H1 (cell line): ENCODE results near the gene ENPP1. TPM values are rescaled to one million over a fixed set of nuclear protein-coding genes. Genes with fewer than 3 reads are reported as not detected.

ENCODE experiments used
- CTCF ChIA-PET: fragments of 300-600 bp; sonication (Branson Sonifier 250); formaldehyde crosslinking; loops from one replicate; lab custom pipeline; 2021; ENCODE audit not compliant: partially characterized antibody; lab: Charles Lee
- POLR2A ChIA-PET: fragments of 300-600 bp; sonication (Branson Sonifier 250); formaldehyde crosslinking; loops from one replicate; lab custom pipeline; 2021; ENCODE audit warnings: inconsistent platforms; ENCODE audit not compliant: partially characterized antibody; lab: Charles Lee
- DNase-seq, 2 experiments: peaks; one replicate each; pipeline versions ENCODE4 v3.0.0 to v3.0.0-alpha.2; 2010 to 2022; ENCODE audit warnings: low spot score in 2 of 2, low read depth in 1 of 2, mixed read lengths in 1 of 2
- FAIRE-seq: peaks from 2 replicates; lab custom pipeline; 2011; peaks lifted over from hg19 to GRCh38; lab: Jason Lieb, UNC
- H2AFZ ChIP-seq: 2 replicates; pipeline ENCODE4 v1.8.1; 2012; ENCODE audit warnings: low read length, inconsistent platforms
- H2AK5ac ChIP-seq: 2 replicates; pipeline ENCODE4 v1.6.1; 2013; ENCODE audit warnings: low read depth, low read length
- H2BK120ac ChIP-seq: replicated peaks from 2 replicates; pipeline ENCODE3; 2013; ENCODE audit warnings: low read depth, low read length, inconsistent platforms
- H2BK12ac ChIP-seq: 2 replicates; pipeline ENCODE4 v1.6.1; 2013; ENCODE audit warnings: low read depth, low read length
- H2BK15ac ChIP-seq: 2 replicates; pipeline ENCODE4 v1.6.1; 2013; ENCODE audit warnings: low read length
- H2BK20ac ChIP-seq: 2 replicates; pipeline ENCODE4 v1.6.1; 2013; ENCODE audit warnings: low read length
- H2BK5ac ChIP-seq: 2 replicates; pipeline ENCODE4 v1.6.1; 2013; ENCODE audit warnings: low read depth, low read length
- H3K14ac ChIP-seq: 2 replicates; pipeline ENCODE4 v1.6.1; 2013; ENCODE audit warnings: inconsistent platforms; ENCODE audit not compliant: insufficient read length
- H3K18ac ChIP-seq: 2 replicates; pipeline ENCODE4 v1.6.1; 2013; ENCODE audit warnings: low read length; ENCODE audit errors: extremely low read depth
- H3K23ac ChIP-seq: 2 replicates; pipeline ENCODE4 v1.6.1; 2013; ENCODE audit warnings: inconsistent platforms; ENCODE audit not compliant: insufficient read length
- H3K23me2 ChIP-seq: 2 replicates; pipeline ENCODE4 v1.6.1; 2013; ENCODE audit warnings: low read depth, low read length
- H3K27ac ChIP-seq: 2 replicates; pipeline ENCODE4 v1.6.1; 2011; ENCODE audit warnings: low read depth, low read length, inconsistent platforms
- H3K27me3 ChIP-seq, 4 experiments: replicated peaks in 1 of 4; 1 replicate in 1 of 4; 2 replicates in 3 of 4; pipeline versions ENCODE4 v1.6.1 to v1.8.1; 2011 to 2013; ENCODE audit warnings: low read length in 3 of 4, mild to moderate bottlenecking in 3 of 4, inconsistent platforms in 2 of 4, mixed read lengths in 2 of 4, moderate library complexity in 1 of 4; ENCODE audit not compliant: control insufficient read depth in 3 of 4, insufficient read depth in 3 of 4; ENCODE audit errors: extremely low read depth in 1 of 4
- H3K36me3 ChIP-seq, 4 experiments: 2 replicates each; pipeline versions ENCODE4 v1.6.1 to v1.8.1; 2011 to 2013; ENCODE audit warnings: mild to moderate bottlenecking in 4 of 4, low read length in 3 of 4, moderate library complexity in 2 of 4, control low read depth in 1 of 4, inconsistent platforms in 1 of 4; ENCODE audit not compliant: insufficient read depth in 4 of 4, control insufficient read depth in 2 of 4
- H3K4ac ChIP-seq: replicated peaks from 2 replicates; pipeline ENCODE3; 2013; ENCODE audit warnings: low read length, low read depth, mixed read lengths, inconsistent platforms; ENCODE audit not compliant: insufficient read length
- H3K4me1 ChIP-seq, 4 experiments: replicated peaks in 1 of 4; 1 replicate in 1 of 4; 2 replicates in 3 of 4; pipeline versions ENCODE4 v1.6.1 to v1.8.1; 2011 to 2013; ENCODE audit warnings: low read length in 3 of 4, inconsistent platforms in 2 of 4, mixed read lengths in 1 of 4; ENCODE audit not compliant: insufficient read depth in 4 of 4, control insufficient read depth in 3 of 4
- H3K4me2 ChIP-seq, 2 experiments: 2 replicates each; pipeline versions ENCODE4 v1.6.1 to v1.8.1; 2011 to 2013; ENCODE audit warnings: low read depth in 2 of 2, low read length in 2 of 2, control low read depth in 1 of 2, inconsistent platforms in 1 of 2, mild to moderate bottlenecking in 1 of 2; ENCODE audit not compliant: insufficient read depth in 1 of 2
- H3K4me3 ChIP-seq, 4 experiments: fragments of 200-600, 300-600 bp in 1 of 4; sonication (generic), shearing (Covaris generic), sonication (Bioruptor Twin) in 1 of 4; 2 replicates each; pipeline versions ENCODE4 v1.5.1 to v1.8.1; 2011 to 2016; ENCODE audit warnings: low read length in 4 of 4, low read depth in 3 of 4, control low read depth in 2 of 4, inconsistent platforms in 2 of 4, mild to moderate bottlenecking in 2 of 4, mixed read lengths in 1 of 4, moderate library complexity in 1 of 4; ENCODE audit not compliant: insufficient read depth in 2 of 4; ENCODE audit errors: extremely low read depth in 1 of 4
- H3K56ac ChIP-seq: replicated peaks from 2 replicates; pipeline ENCODE3; 2013; ENCODE audit warnings: low read depth, mild to moderate bottlenecking, mixed read lengths, low read length, inconsistent platforms; ENCODE audit not compliant: insufficient read length
- H3K79me1 ChIP-seq: 2 replicates; pipeline ENCODE4 v1.6.1; 2013; ENCODE audit warnings: low read depth, low read length, control low read depth
- H3K79me2 ChIP-seq, 2 experiments: 2 replicates each; pipeline versions ENCODE4 v1.6.1 to v1.8.1; 2012 to 2013; ENCODE audit warnings: low read length in 2 of 2, mild to moderate bottlenecking in 2 of 2, inconsistent platforms in 1 of 2; ENCODE audit not compliant: insufficient read depth in 2 of 2, control insufficient read depth in 1 of 2
- H3K9ac ChIP-seq, 4 experiments: replicated peaks in 1 of 4; 1 replicate in 1 of 4; 2 replicates in 3 of 4; pipeline versions ENCODE4 v1.6.1 to v1.8.1; 2011 to 2013; ENCODE audit warnings: low read depth in 3 of 4, low read length in 3 of 4, control low read depth in 2 of 4, mild to moderate bottlenecking in 2 of 4, moderate library complexity in 2 of 4, inconsistent platforms in 1 of 4; ENCODE audit errors: extremely low read depth in 1 of 4
- H3K9me3 ChIP-seq, 2 experiments: 2 replicates each; pipeline versions ENCODE4 v1.6.1 to v1.8.1; 2012 to 2013; ENCODE audit warnings: mild to moderate bottlenecking in 2 of 2, moderate library complexity in 2 of 2, control low read depth in 1 of 2, inconsistent platforms in 1 of 2, low read depth in 1 of 2, low read length in 1 of 2, mixed read lengths in 1 of 2; ENCODE audit not compliant: insufficient read depth in 2 of 2
- H4K20me1 ChIP-seq, 2 experiments: replicated peaks in 1 of 2; 2 replicates each; pipeline versions ENCODE3 to v1.8.1; 2011 to 2013; ENCODE audit warnings: inconsistent platforms in 2 of 2, low read length in 2 of 2, mild to moderate bottlenecking in 1 of 2; ENCODE audit not compliant: insufficient read depth in 2 of 2, control insufficient read depth in 1 of 2
- H4K5ac ChIP-seq: 2 replicates; pipeline ENCODE4 v1.6.1; 2013; ENCODE audit warnings: low read length, low read depth, mixed read lengths, inconsistent platforms; ENCODE audit not compliant: insufficient read length
- H4K8ac ChIP-seq: 2 replicates; pipeline ENCODE4 v1.8.0; 2013; ENCODE audit warnings: mild to moderate bottlenecking, moderate library complexity, low read length, inconsistent platforms; ENCODE audit not compliant: insufficient read depth; ENCODE audit errors: extremely low read depth
- H4K91ac ChIP-seq: replicated peaks from 2 replicates; pipeline ENCODE3; 2013; ENCODE audit warnings: low read length, mixed read lengths, inconsistent platforms; ENCODE audit not compliant: insufficient read length
- BCL11A ChIP-seq, 2 experiments: IDR thresholded peaks; one replicate each; pipeline ENCODE4 v1.6.1; 2011; ENCODE audit warnings: low read depth in 2 of 2, low read length in 2 of 2, mild to moderate bottlenecking in 2 of 2
- FOSL1 ChIP-seq: IDR thresholded peaks from 2 replicates; pipeline ENCODE4 v1.6.1; 2011; ENCODE audit warnings: mild to moderate bottlenecking, low read depth, low read length, moderate library complexity; ENCODE audit not compliant: insufficient read depth
- GTF2F1 ChIP-seq: IDR thresholded peaks from 2 replicates; pipeline ENCODE4 v1.6.1; 2012; ENCODE audit warnings: low read depth, low read length, improper control_type of control experiment, borderline replicate concordance
- KDM4A ChIP-seq: IDR thresholded peaks from one replicate; pipeline ENCODE4 v1.7.1; 2012; ENCODE audit warnings: low read depth, mild to moderate bottlenecking, moderate library complexity, low read length, inconsistent platforms; ENCODE audit not compliant: severe bottlenecking
- MAFK ChIP-seq: IDR thresholded peaks from 2 replicates; pipeline ENCODE4 v1.6.1; 2012; ENCODE audit warnings: low read depth, mild to moderate bottlenecking, improper control_type of control experiment, low read length
- NANOG ChIP-seq: IDR thresholded peaks from 2 replicates; pipeline ENCODE4 v1.6.1; 2011; ENCODE audit warnings: low read length, low read depth, mild to moderate bottlenecking, inconsistent platforms; ENCODE audit not compliant: insufficient read depth, poor library complexity, severe bottlenecking
- POU5F1 ChIP-seq: IDR thresholded peaks from 2 replicates; pipeline ENCODE4 v1.6.1; 2011; ENCODE audit warnings: low read depth, mild to moderate bottlenecking, low read length, moderate library complexity
- RBBP5 ChIP-seq: IDR thresholded peaks from 2 replicates; pipeline ENCODE4 v1.7.1; 2012; ENCODE audit warnings: low read depth, mild to moderate bottlenecking, inconsistent platforms, low read length, moderate library complexity, borderline replicate concordance
- SIRT6 ChIP-seq: IDR thresholded peaks from one replicate; pipeline ENCODE4 v1.7.1; 2012; ENCODE audit warnings: low read length, inconsistent platforms
- TBP ChIP-seq: IDR thresholded peaks from 2 replicates; pipeline ENCODE4 v1.6.1; 2011; ENCODE audit warnings: low read depth, low read length, improper control_type of control experiment
- TCF12 ChIP-seq: IDR thresholded peaks from 2 replicates; pipeline ENCODE4 v1.6.1; 2011; ENCODE audit warnings: low read depth, mild to moderate bottlenecking, low read length
- YY1 ChIP-seq: IDR thresholded peaks from 2 replicates; pipeline ENCODE4 v1.6.1; 2011; ENCODE audit warnings: low read depth, mild to moderate bottlenecking, low read length
- WGBS, 2 experiments: shearing (Covaris generic) in 1 of 2; methylation state at CpG; one replicate each; pipeline versions ENCODE4 v1.1.6 to v1.1.7; 2013 to 2015; ENCODE audit warnings: low lambda C conversion rate in 2 of 2, mixed read lengths in 2 of 2, inconsistent platforms in 1 of 2, low coverage in 1 of 2, missing lambda C conversion rate in 1 of 2; ENCODE audit not compliant: insufficient replicate concordance in 2 of 2, insufficient coverage in 1 of 2, insufficient read length in 1 of 2; ENCODE audit errors: extremely low coverage in 1 of 2, missing lambda C conversion rate in 1 of 2; 5-methylcytosine and 5-hydroxymethylcytosine counted together
- polyA plus RNA-seq, 7 experiments: library from polyadenylated mRNA; depleted of rRNA in 3 of 7; stranded (reverse) in 5 of 7; unstranded in 2 of 7; fragments of >200 nt in 5 of 7; fragments of 200-250 nt in 2 of 7; gene quantifications; 1 replicate in 5 of 7; 2 replicates in 1 of 7; 4 replicates in 1 of 7; pipeline versions ENCODE4 v1.2.1 to v1.2.3, GENCODE V29; 2011 to 2013; ENCODE audit warnings: missing spikeins in 2 of 7, mixed read lengths in 2 of 7
- total RNA-seq: library from RNA; stranded (reverse); fragmentation: NEBNext Ultra II Directional; extraction: Animal tissue kit (Norgen Biotek cat#: 25700); gene quantifications from 2 replicates; pipeline ENCODE4 v1.2.1, GENCODE V29; 2021
- TF ChIP-seq, protein P1 (sequence below): IDR thresholded peaks from 2 replicates; pipeline ENCODE4 v1.6.1; 2011; ENCODE audit warnings: low read depth, mild to moderate bottlenecking, low read length; ENCODE audit not compliant: insufficient read depth

ENPP1 gene
- total and polyA plus RNA-seq, 2 of the 8 experiments (the other 6 are each of a cell fraction or from before 2014, with no cell fraction given), result 10.1 to 39.1 TPM

DNA sequence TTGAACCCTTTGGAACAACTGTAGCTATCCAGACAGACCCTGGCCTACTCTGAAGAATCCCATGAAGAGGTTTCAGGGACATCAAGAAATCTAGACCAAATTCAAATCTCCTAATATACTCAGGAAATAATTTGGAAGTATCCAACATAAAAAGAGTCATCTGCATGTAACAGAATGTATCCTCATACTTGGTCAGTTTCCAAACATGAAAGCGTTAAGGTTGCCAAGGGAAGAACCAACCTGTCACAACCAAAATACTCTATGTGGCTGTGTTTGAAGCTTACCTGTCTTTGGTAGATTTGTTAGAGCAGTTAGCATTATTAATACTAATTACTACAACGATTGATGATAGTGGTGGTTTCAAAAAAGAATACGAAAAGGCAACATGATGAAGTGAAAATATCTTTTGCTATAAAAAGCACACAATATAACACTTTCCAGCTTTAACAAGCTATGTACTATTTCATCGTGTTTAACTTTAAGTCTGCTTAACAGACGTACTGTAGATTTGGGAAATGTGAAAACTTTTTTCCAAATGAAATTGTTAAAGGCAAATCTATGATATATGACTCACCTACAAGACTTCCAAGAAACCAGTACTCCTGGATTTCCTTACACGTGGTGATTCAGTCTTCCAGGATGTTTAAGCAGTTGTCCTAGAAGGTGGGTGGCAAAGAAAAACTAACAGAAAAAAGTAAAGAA is 46.6 kb upstream of the ENPP1 start:
- H3K36me3 ChIP-seq, result no peaks in the 10 kb centered on the region
- H3K4ac ChIP-seq, result no peak overlapping the region
- no peak overlapping the region for H3K4me2 ChIP-seq
- H3K9me3 ChIP-seq, result no peaks in the 10 kb centered on the region
- H4K5ac ChIP-seq, result no peak overlapping the region
- no peak overlapping the region for H3K27ac ChIP-seq
- no peak overlapping the region for H3K14ac ChIP-seq
- no peaks in the 10 kb centered on the region for H3K4me1 ChIP-seq
- ChIA-PET CTCF (no interaction called here), POLR2A (no interaction called here)
- no peak overlapping the region for H2BK5ac ChIP-seq
- no peak overlapping the region for H4K8ac ChIP-seq
- no peak overlapping the region for H2AFZ ChIP-seq
- no peak overlapping the region for H3K23ac ChIP-seq
- no peak overlapping the region for H4K91ac ChIP-seq
- H3K27me3 ChIP-seq, result no peaks in the 10 kb centered on the region
- FAIRE-seq (no peak), DNase-seq (no peak)
- H2BK12ac ChIP-seq, result no peak overlapping the region
- H2BK120ac ChIP-seq, result no peak overlapping the region
- H2BK20ac ChIP-seq, result no peak overlapping the region
- no peak overlapping the region for H3K18ac ChIP-seq
- H4K20me1 ChIP-seq, result no peaks in the 10 kb centered on the region
- H2AK5ac ChIP-seq, result no peak overlapping the region
- no peaks in the 10 kb centered on the region for H3K79me2 ChIP-seq
- no peak overlapping the region for H3K9ac ChIP-seq
- H3K56ac ChIP-seq, result no peak overlapping the region
- H3K79me1 ChIP-seq, result no peaks in the 10 kb centered on the region
- no peaks in the 10 kb centered on the region for H3K23me2 ChIP-seq
- no peak overlapping the region for H3K4me3 ChIP-seq
- H2BK15ac ChIP-seq, result no peak overlapping the region
- 86% methylated on average over 6 of the region's 6 CpGs; no CpG with 5 or more reads in 1 of the 2 experiments for WGBS, 2 experiments
- TF ChIP-seq BCL11A (IDR thresholded peaks at IDR 0.05; ENCODE audit: low read depth in 2 of 2, low read length in 2 of 2) (no peak), GTF2F1 (no peak), MAFK (no peak), KDM4A (no peak), RBBP5 (no peak), NANOG (no peak), YY1 (no peak), TBP (no peak), FOSL1 (no peak), TCF12 (no peak), SIRT6 (no peak), POU5F1 (no peak)
- TF ChIP-seq, protein P1, sequence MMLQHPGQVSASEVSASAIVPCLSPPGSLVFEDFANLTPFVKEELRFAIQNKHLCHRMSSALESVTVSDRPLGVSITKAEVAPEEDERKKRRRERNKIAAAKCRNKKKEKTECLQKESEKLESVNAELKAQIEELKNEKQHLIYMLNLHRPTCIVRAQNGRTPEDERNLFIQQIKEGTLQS, result no peak
